WTC11 (cell line): ENCODE measurements around the gene CHCT1. TPM values are rescaled to one million over a fixed set of nuclear protein-coding genes. Genes with fewer than 3 reads are reported as not detected.
"Not testable (repeated sequence)": the region's sequence is repeated elsewhere in the genome, so short reads cannot be mapped to it uniquely, and the experiment has no call there.

ENCODE experiments used
- ATAC-seq: fragments of 200-7000 bp; cut with Tn5 transposase; 2 replicates; pipeline ENCODE4 v1.10.0; 2021; ENCODE audit warnings: mild to moderate bottlenecking, moderate library complexity
- CTCF ChIA-PET: fragments of 300-600 bp; sonication (Branson Sonifier 250); formaldehyde crosslinking; loops from one replicate; lab custom pipeline; 2021; ENCODE audit warnings: antibody characterized with exemption; lab: Charles Lee
- POLR2A ChIA-PET: fragments of 350-600 bp; sonication (Branson Sonifier 250); formaldehyde crosslinking; loops from one replicate; lab custom pipeline; 2021; ENCODE audit warnings: antibody characterized with exemption; lab: Charles Lee
- DNase-seq: peaks from one replicate; pipeline ENCODE4 v3.0.0; 2021; ENCODE audit warnings: low spot score
- H3K27ac Mint-ChIP-seq: 2 replicates; pipeline ENCODE4 v1.8.0; 2021; ENCODE audit warnings: mixed read lengths
- H3K27me3 Mint-ChIP-seq: 2 replicates; pipeline ENCODE4 v1.8.0; 2021; ENCODE audit warnings: low read depth, mild to moderate bottlenecking, moderate library complexity, mixed read lengths
- H3K36me3 Mint-ChIP-seq: 2 replicates; pipeline ENCODE4 v1.8.0; 2021; ENCODE audit warnings: mixed read lengths
- H3K4me1 Mint-ChIP-seq: 2 replicates; pipeline ENCODE4 v1.8.0; 2022; ENCODE audit warnings: mixed read lengths
- H3K4me3 Mint-ChIP-seq: 2 replicates; pipeline ENCODE4 v1.8.0; 2021; ENCODE audit warnings: mild to moderate bottlenecking, moderate library complexity, mixed read lengths
- H3K9me3 Mint-ChIP-seq: 2 replicates; pipeline ENCODE4 v1.8.0; 2021; ENCODE audit warnings: mixed read lengths
- FOXK1 ChIP-seq: sonication (generic); formaldehyde crosslinking; IDR thresholded peaks from 2 replicates; pipeline ENCODE4 v1.8.0; 2022; ENCODE audit warnings: mild to moderate bottlenecking, moderate library complexity, missing genetic modification reagents
- IRF2 ChIP-seq: sonication (generic); formaldehyde crosslinking; IDR thresholded peaks from 2 replicates; pipeline ENCODE4 v1.8.0; 2022; ENCODE audit warnings: low read depth, missing genetic modification reagents, borderline replicate concordance
- MYBL2 ChIP-seq: sonication (generic); formaldehyde crosslinking; IDR thresholded peaks from 2 replicates; pipeline ENCODE4 v1.8.1; 2023; ENCODE audit warnings: mild to moderate bottlenecking, moderate library complexity, missing genetic modification reagents
- NR2C2 ChIP-seq: sonication (generic); formaldehyde crosslinking; IDR thresholded peaks from 2 replicates; pipeline ENCODE4 v1.8.0; 2022; ENCODE audit warnings: mild to moderate bottlenecking, missing genetic modification reagents
- ZNF121 ChIP-seq: sonication (generic); formaldehyde crosslinking; IDR thresholded peaks from 2 replicates; pipeline ENCODE4 v1.8.0; 2023; ENCODE audit warnings: missing genetic modification reagents
- ZNF232 ChIP-seq: sonication (generic); formaldehyde crosslinking; IDR thresholded peaks from 2 replicates; pipeline ENCODE4 v1.8.0; 2022; ENCODE audit warnings: mild to moderate bottlenecking, missing genetic modification reagents
- ZNF281 ChIP-seq: sonication (generic); formaldehyde crosslinking; IDR thresholded peaks from 2 replicates; pipeline ENCODE4 v1.8.0; 2023; ENCODE audit warnings: mild to moderate bottlenecking, missing genetic modification reagents
- total RNA-seq: library from RNA; stranded (reverse); gene quantifications from 3 replicates; pipeline ENCODE4 v1.2.3, GENCODE V29; 2021
- TF ChIP-seq, protein P1 (sequence below): sonication (generic); formaldehyde crosslinking; IDR thresholded peaks from 2 replicates; pipeline ENCODE4 v1.8.1; 2023; ENCODE audit warnings: mild to moderate bottlenecking, moderate library complexity, missing genetic modification reagents
- TF ChIP-seq, protein P2 (sequence below): sonication (generic); formaldehyde crosslinking; IDR thresholded peaks from 2 replicates; pipeline ENCODE4 v1.8.0; 2022; ENCODE audit warnings: mild to moderate bottlenecking, missing genetic modification reagents
- TF ChIP-seq, protein P3 (sequence below): fragments of 250-450 bp; sonication (Bioruptor Pico); IDR thresholded peaks from 2 replicates; pipeline ENCODE4 v1.8.0; 2021; ENCODE audit warnings: mild to moderate bottlenecking
- TF ChIP-seq, protein P4 (sequence below): fragments of 250-450 bp; sonication (Bioruptor Pico); IDR thresholded peaks from 2 replicates; pipeline ENCODE4 v1.9.0; 2021; ENCODE audit warnings: mild to moderate bottlenecking

CHCT1 gene
- total RNA-seq, 1 experiment from 2014 or later = not detected

- H3K4me1 Mint-ChIP-seq = no peaks in the 10 kb centered on the region
- ChIA-PET CTCF (no interaction called here), POLR2A (no interaction called here)
- H3K4me3 Mint-ChIP-seq = no peak overlapping the region
- H3K27ac Mint-ChIP-seq = no peak overlapping the region
- H3K36me3 Mint-ChIP-seq = peaks cover 3% of the 10 kb centered on the region; the same call in 1 of the 2 replicates
- H3K9me3 Mint-ChIP-seq = peaks cover 12% of the 10 kb centered on the region
- ATAC-seq (no peak), DNase-seq (no peak)
- H3K27me3 Mint-ChIP-seq = peaks cover 2% of the 10 kb centered on the region; the same call in 1 of the 2 replicates
- TF ChIP-seq IRF2 (no peak), ZNF281 (CRISPR knock-in tag) (no peak), ZNF121 (CRISPR knock-in tag) (no peak), FOXK1 (no peak)
- TF ChIP-seq, protein P1, sequence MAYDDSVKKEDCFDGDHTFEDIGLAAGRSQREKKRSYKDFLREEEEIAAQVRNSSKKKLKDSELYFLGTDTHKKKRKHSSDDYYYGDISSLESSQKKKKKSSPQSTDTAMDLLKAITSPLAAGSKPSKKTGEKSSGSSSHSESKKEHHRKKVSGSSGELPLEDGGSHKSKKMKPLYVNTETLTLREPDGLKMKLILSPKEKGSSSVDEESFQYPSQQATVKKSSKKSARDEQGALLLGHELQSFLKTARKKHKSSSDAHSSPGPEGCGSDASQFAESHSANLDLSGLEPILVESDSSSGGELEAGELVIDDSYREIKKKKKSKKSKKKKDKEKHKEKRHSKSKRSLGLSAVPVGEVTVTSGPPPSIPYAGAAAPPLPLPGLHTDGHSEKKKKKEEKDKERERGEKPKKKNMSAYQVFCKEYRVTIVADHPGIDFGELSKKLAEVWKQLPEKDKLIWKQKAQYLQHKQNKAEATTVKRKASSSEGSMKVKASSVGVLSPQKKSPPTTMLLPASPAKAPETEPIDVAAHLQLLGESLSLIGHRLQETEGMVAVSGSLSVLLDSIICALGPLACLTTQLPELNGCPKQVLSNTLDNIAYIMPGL (CRISPR knock-in tag) = no peak
- TF ChIP-seq, protein P2, sequence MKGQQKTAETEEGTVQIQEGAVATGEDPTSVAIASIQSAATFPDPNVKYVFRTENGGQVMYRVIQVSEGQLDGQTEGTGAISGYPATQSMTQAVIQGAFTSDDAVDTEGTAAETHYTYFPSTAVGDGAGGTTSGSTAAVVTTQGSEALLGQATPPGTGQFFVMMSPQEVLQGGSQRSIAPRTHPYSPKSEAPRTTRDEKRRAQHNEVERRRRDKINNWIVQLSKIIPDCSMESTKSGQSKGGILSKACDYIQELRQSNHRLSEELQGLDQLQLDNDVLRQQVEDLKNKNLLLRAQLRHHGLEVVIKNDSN = no peak
- TF ChIP-seq, protein P3, sequence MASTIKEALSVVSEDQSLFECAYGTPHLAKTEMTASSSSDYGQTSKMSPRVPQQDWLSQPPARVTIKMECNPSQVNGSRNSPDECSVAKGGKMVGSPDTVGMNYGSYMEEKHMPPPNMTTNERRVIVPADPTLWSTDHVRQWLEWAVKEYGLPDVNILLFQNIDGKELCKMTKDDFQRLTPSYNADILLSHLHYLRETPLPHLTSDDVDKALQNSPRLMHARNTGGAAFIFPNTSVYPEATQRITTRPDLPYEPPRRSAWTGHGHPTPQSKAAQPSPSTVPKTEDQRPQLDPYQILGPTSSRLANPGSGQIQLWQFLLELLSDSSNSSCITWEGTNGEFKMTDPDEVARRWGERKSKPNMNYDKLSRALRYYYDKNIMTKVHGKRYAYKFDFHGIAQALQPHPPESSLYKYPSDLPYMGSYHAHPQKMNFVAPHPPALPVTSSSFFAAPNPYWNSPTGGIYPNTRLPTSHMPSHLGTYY (CRISPR knock-in tag) = no peak
Measured at GRCh38 chr17:60415146-60415545, 7.1 kb upstream of the CHCT1 start.

DNA sequence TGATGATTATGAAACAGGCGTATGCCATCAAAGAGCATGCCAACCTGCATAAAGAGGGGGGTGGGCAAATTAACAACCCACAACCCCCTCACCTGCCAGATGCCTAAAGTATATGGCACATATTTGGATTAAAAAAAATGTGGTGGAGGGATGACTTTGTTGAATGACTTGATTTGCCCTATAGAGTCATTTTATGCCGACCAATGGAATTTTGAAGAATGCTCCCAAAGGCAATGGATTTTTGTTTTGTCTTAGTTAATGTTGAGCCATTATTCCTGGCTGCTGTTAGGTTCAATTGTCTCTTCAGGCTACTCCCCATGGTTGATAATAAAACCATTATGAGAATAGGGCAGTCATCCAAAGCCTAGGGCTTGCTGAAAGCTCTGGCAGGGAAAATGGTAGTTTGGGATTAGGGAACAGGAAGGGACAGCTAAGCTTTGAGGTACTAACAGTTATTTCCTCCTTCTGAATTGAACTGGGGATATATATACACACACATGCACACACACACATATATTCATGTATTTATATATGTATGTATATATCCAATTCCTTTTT lies 5.8 kb upstream of the CHCT1 start:
- H3K4me1 Mint-ChIP-seq = peaks cover 4% of the 10 kb centered on the region; the same call in 1 of the 2 replicates
- CTCF ChIA-PET = no interaction called here
- H3K27me3 Mint-ChIP-seq = peaks cover 2% of the 10 kb centered on the region; the same call in 1 of the 2 replicates

GRCh38 chr17:60419003-60419402 lies 3.3 kb upstream of the CHCT1 start:
- not testable (repeated sequence) for H3K9me3 Mint-ChIP-seq, ATAC-seq, DNase-seq, H3K27ac Mint-ChIP-seq, H3K4me3 Mint-ChIP-seq, H3K36me3 Mint-ChIP-seq
- CTCF ChIA-PET = interaction anchor here (0.5 kb wide), 1 partner anchor 11 kb away, joined by 4 read pairs; no protein-coding TSS in a partner anchor
- peaks cover 21% of the 10 kb centered on the region for H3K27me3 Mint-ChIP-seq
- H3K4me1 Mint-ChIP-seq = peaks cover 16% of the 10 kb centered on the region
- POLR2A ChIA-PET = interaction anchor here (0.7 kb wide), 2 partner anchors 29 to 1972 kb away, joined by 3 to 9 read pairs; no protein-coding TSS in a partner anchor

More for the DNA sequence above, 5.8 kb upstream of the CHCT1 start:
- DNase-seq (no peak), ATAC-seq (no peak)
- POLR2A ChIA-PET = interaction anchor here (0.6 kb wide), 1 partner anchor 20 kb away, joined by 7 read pairs; no protein-coding TSS in a partner anchor
- H3K9me3 Mint-ChIP-seq = peaks cover 8% of the 10 kb centered on the region
- H3K27ac Mint-ChIP-seq = no peak overlapping the region
- H3K4me3 Mint-ChIP-seq = no peak overlapping the region
- no peaks in the 10 kb centered on the region for H3K36me3 Mint-ChIP-seq
- no peak for TF ChIP-seq NR2C2 (CRISPR knock-in tag)
- no peak for TF ChIP-seq MYBL2 (CRISPR knock-in tag)
- TF ChIP-seq ZNF232 (CRISPR knock-in tag) = no peak
- TF ChIP-seq, protein P4, sequence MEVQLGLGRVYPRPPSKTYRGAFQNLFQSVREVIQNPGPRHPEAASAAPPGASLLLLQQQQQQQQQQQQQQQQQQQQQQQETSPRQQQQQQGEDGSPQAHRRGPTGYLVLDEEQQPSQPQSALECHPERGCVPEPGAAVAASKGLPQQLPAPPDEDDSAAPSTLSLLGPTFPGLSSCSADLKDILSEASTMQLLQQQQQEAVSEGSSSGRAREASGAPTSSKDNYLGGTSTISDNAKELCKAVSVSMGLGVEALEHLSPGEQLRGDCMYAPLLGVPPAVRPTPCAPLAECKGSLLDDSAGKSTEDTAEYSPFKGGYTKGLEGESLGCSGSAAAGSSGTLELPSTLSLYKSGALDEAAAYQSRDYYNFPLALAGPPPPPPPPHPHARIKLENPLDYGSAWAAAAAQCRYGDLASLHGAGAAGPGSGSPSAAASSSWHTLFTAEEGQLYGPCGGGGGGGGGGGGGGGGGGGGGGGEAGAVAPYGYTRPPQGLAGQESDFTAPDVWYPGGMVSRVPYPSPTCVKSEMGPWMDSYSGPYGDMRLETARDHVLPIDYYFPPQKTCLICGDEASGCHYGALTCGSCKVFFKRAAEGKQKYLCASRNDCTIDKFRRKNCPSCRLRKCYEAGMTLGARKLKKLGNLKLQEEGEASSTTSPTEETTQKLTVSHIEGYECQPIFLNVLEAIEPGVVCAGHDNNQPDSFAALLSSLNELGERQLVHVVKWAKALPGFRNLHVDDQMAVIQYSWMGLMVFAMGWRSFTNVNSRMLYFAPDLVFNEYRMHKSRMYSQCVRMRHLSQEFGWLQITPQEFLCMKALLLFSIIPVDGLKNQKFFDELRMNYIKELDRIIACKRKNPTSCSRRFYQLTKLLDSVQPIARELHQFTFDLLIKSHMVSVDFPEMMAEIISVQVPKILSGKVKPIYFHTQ = no peak
